Fibroblast of skin of left quadriceps (primary cell): ENCODE measurements around the gene MUTYH.
A peak's percentile ranks its signal among the peaks of the same experiment; 100 is the strongest.
"Not testable (repeated sequence)": the region's sequence is repeated elsewhere in the genome, so short reads cannot be mapped to it uniquely, and the experiment has no call there.

ENCODE experiments used
- DNase-seq, 2 experiments: peaks; one replicate each; pipeline ENCODE4 v3.0.0-alpha.2; 2013; ENCODE audit warnings: low read depth in 2 of 2

MUTYH gene

DNA sequence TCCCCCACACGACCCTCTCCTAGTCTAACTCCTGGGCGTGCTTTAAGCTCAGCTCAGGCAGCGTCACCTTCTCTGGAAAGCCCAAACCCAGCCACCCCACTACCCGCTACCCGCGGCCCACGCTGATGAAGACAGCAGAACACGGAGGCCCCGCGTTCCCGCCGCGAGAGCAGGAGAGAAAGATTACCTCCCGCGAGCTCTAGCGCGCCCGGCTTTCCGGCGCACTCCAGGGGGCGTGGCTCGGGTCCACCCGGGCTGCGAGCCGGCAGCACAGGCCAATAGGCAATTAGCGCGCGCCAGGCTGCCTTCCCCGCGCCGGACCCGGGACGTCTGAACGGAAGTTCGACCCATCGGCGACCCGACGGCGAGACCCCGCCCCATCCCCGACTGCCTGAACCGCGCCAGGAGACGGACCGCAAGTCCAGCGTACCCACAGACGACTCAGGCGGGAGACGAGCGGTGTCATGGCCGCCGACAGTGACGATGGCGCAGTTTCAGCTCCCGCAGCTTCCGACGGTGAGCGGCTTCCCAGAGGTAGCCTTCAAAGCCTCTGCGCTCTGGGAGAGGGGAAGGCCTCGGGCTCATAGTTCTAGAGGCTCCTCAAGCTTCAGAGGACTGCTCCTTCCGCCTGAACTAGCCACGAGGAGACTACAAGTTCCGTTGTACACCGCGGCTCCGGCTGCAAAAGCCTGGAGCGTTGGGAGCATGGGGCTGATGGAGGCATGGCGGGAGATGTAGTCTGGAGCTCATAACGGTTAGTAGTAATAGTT lies at the start of gene MUTYH, which contains the start of gene TOE1:
TSS of gene MUTYH (minus strand) at position 652 of the 770 bp plus-strand sequence. CDS start 5,935 bp downstream, outside the sequence.
TSS of gene TOE1 (plus strand) at position 382 of the 770 bp plus-strand sequence. CDS start at position 465, 83 bp downstream.
- peak; percentile 74 to 77 for DNase-seq

DNA sequence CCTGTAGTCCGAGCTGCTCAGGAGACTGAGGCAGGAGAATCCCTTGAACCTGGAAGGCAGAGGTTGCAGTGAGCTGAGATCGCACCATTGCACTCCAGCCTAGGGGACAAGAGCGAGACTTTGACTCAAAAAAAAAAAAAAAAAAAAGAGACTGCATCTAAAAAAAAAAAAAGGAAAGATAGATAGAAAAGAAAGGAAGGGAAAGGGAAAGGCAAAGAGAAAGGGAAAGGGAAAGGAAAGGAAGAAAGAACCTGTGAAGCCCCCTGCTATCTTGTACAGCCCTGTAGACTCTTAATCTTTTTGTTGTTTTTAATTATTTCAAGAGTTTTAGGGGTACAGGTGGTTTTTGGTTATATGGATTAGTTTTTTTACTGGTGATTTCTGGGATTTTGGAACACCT lies 46.0 kb upstream of the MUTYH start:
- DNase-seq = no peak

DNA sequence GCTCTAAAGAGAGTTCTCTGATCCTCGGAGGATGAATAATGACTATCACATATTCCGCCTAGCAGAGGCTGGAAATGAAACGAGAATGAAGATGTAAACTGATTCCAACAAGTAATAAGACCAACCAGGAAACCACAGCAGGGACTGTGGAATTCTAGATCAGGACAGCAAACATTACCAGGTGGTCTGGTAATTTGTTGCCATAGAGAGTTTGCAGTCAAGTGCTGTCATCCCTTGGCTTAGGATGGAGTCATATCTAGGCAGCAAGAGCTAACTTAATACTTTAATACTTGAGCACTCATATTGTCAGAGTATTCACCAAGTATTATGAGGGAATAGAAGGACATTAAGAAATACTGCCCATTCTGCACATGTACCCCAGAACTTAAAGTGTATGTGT lies 45.1 kb upstream of the MUTYH start:
- DNase-seq = no peak

DNA sequence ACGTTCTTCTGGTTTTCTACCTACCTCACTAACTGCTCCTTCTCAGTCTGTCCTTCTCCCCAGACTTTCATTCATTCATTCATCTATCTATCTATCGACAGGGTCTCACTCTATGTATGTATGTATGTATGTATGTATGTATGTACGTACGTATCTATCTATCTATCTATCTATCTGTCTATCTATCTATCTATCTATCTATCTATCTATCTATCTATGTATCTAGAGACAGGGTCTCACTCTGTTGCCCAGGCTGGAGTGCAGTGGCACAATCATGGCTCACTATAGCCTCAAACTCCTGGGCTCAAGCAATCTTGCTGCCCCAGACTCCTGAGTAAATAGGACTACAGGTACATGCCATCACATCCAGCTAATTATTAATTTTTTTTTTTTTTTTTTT lies 44.0 kb upstream of the MUTYH start:
- not testable (repeated sequence) for DNase-seq

GRCh38 chr1:45383191-45383590 lies 43.0 kb upstream of the MUTYH start:
- no peak for DNase-seq

DNA sequence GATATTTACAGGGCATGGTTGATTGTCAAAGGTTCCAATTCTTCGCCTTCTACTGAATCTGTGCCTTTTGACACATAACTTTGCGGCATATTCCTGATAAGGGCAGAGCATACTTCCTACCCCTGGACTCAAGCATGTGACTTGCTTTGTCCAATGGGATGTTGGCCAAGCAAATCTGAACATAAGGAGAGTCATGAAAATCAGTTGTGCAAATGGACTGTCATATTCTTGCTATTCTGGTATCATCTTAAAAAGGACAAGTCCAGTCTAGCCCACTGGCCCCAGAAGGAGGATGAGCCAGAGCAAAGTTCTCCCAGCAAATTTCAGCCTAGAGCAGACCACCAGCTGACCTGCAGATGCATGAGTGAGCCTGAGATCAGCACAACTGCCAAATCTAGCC lies 41.0 kb upstream of the MUTYH start:
- no peak for DNase-seq

GRCh38 chr1:45380730-45381129 lies 40.5 kb upstream of the MUTYH start:
- no peak for DNase-seq

GRCh38 chr1:45380125-45380524 lies 39.9 kb upstream of the MUTYH start:
- DNase-seq = no peak

GRCh38 chr1:45379524-45379923 lies 39.3 kb upstream of the MUTYH start:
- DNase-seq = no peak

- DNase-seq = no peak
These were observed 37.9 kb upstream of the MUTYH start for GRCh38 chr1:45378184-45378583.

- no peak for DNase-seq
These were observed 35.2 kb upstream of the MUTYH start for GRCh38 chr1:45375104-45376090.

- no peak for DNase-seq
These were observed 33.3 kb upstream of the MUTYH start for GRCh38 chr1:45373573-45373972.

DNA sequence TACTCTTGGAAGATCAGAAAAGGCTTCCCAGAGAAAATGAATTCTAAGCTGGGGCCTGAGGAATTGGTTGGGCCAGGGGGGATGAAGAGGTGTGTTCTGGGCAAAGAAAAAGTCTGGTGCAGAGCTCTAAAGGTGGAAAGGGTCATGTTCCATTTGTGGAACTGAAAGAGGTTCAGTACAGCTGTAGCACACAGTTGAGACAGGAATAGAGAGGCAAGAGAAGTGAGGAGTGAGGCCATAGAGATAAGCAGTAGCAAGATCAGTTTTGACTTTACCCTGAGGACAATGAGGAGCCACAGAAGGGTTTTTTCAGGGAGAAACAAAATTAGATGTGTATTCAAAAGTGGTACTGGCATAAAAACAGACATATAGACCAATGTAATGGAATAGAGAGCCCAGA lies 30.3 kb upstream of the MUTYH start:
- DNase-seq = no peak

- DNase-seq = no peak
These were observed 24.8 kb upstream of the MUTYH start for GRCh38 chr1:45365051-45365450.

DNA sequence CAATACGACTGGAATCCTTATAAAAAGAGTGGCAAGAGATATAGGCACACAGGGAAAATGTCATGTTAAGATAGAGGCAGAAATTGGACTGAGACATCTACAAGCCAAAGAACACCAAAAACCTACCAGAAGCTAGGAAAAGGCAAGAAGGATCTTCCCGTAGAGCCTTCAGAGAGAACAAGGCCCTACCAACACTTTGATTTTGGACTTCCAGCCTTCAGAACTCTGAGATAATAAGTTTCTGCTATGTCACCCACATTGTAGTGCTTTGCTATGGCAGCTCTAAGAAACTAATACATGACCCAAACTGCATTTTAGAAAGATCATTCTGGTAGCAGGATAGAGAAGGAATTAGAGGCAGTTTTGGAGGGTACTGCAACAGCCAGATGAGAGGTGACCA lies 24.1 kb upstream of the MUTYH start:
- no peak for DNase-seq

GRCh38 chr1:45360981-45361380 lies 20.7 kb upstream of the MUTYH start:
- peak; percentile 17 to 22 for DNase-seq

DNA sequence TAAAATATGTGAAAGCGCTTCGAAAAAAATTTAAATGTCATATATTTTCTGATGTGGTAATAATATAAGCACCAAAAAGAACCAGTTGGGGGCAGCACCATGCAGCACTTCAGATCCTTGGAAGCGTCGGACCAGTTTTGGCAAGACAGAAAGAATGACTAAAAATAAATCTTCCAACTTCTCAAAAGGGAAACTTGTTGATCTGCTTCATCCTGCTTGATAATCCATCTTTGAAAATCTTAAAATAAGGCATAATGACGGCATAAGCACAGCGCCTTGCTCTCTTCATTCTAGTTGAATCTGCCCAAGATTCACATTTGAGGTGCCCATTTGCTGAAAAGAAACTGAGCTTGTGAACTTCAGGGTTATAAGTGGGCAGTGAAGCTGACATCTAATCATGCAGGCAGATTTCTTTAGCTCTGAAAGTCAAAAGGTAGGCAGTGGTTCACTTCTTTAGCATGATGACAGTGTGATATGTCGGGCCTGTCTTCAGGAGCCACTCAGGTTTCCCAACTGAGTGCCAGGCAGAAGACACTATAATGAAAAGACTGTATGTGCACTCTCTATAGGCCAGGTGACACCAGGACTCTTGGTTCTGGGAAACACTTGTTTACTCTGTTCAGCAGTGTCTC lies 19.8 kb upstream of the MUTYH start:
- DNase-seq = peak; percentile 26 to 34

GRCh38 chr1:45356186-45356585 lies 15.9 kb upstream of the MUTYH start:
- DNase-seq = no peak

- DNase-seq = no peak
These were observed 15.4 kb upstream of the MUTYH start for GRCh38 chr1:45355683-45356082.

DNA sequence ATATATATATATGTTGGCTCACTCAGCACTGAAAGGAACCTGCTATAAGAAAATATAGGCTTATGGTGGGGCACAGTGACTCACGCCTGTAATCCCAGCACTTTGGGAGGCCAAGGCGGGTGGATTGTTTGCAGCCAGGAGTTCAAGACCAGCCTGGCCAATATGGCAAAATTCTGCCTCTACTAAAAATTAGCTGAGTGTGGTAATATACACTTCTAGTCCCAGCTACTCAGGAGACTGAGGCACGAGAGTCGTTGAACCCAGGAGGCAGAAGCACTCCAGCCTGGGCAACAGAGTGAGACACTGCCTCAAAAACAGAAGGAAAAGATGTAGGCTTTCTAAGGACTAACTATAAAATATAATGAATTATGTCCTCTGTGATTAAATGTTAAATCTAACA lies 14.6 kb upstream of the MUTYH start:
- DNase-seq = no peak

GRCh38 chr1:45353685-45354084 lies 13.4 kb upstream of the MUTYH start:
- DNase-seq = no peak

DNA sequence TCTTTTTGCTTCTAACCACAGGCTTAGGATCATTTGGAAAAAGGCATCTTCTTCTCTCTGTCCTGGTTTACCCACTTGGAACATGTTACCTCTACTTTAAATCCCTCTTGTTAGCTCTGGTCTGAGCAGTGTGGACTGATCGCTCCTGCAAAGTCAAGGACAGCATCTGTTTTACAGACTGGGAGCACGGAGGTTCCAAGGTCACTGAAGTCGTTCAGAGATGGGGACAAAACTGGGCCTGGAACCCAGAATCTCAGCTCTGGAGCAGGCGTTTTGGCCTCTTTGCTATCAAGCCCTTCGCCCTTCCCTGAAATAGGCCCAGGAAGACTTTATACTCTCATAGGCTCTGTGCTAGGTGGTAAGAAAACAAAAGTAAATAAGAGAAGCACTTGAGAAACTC lies 11.3 kb upstream of the MUTYH start:
- DNase-seq = no peak
